Measurements from ENCODE around the gene BMP10.

BMP10 gene

DNA sequence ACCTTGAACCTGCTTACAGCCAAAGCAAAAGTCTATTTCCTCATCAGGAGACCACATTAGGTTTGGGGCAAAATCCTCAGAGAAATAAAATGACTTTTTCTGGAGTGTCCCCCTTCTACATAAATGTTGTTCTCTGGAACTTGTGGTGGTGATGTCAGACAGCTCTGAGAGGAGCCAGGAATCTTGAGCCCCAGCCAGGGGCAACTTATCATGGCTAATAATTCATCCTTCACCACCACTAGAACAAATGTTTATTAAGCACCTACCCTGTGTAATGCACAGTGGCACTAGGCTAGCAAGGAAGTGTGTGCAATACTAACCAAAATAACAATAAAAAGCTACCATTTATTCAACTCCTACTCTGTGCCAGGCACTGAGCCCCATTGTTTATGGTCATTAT is 9.0 kb upstream of the BMP10 start:
- DNase-seq (ENCODE audit: low read depth): no peak
- no peak overlapping the region for H3K4me3 ChIP-seq (ENCODE audit: low read depth, low read length)
- TF ChIP-seq, protein P1, sequence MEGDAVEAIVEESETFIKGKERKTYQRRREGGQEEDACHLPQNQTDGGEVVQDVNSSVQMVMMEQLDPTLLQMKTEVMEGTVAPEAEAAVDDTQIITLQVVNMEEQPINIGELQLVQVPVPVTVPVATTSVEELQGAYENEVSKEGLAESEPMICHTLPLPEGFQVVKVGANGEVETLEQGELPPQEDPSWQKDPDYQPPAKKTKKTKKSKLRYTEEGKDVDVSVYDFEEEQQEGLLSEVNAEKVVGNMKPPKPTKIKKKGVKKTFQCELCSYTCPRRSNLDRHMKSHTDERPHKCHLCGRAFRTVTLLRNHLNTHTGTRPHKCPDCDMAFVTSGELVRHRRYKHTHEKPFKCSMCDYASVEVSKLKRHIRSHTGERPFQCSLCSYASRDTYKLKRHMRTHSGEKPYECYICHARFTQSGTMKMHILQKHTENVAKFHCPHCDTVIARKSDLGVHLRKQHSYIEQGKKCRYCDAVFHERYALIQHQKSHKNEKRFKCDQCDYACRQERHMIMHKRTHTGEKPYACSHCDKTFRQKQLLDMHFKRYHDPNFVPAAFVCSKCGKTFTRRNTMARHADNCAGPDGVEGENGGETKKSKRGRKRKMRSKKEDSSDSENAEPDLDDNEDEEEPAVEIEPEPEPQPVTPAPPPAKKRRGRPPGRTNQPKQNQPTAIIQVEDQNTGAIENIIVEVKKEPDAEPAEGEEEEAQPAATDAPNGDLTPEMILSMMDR (IDR thresholded peaks at IDR 0.05; ENCODE audit: low read depth, low read length, missing control alignments): no peak

DNA sequence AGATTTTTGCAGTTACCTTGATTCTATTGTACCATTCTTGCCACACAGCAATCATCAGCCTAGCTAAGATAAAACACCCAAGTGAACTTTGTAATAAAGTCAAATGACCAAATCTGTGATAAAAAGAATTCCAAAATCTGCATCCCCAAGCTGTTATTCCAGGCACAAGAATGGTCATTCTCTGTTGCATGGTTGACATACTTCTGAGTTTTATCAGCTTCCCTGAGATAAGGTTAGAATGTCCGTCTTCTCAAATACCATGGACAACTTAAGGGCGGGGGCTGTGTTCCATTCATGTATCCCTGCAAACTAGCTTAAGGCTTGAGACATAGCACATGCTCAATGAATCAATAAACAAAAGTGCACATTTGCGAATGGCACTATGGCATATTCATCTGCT is 8.1 kb upstream of the BMP10 start:
- no peak overlapping the region for H3K4me3 ChIP-seq (ENCODE audit: low read depth, low read length)
- TF ChIP-seq, protein P1 (IDR thresholded peaks at IDR 0.05; ENCODE audit: low read depth, low read length, missing control alignments): no peak
- no peak for DNase-seq (ENCODE audit: low read depth)

DNA sequence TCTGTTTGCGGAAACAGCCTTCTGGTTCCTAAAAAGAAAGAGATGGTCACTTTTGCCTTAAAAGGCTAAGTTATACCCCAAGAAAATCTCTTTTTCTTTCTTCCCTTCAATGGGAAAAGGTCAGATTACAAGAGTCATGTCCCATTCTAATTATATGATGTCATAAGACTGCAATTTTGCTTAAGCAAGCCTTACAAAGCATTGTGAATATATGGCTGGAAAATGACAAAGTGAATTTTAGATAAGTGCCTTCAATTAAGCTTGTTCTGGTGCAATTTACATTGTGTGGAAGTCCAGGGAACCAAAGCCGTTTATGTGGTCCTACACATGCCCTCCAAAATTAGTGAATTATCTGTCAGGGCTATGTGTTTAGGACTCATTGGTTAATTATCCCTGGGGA is 7.6 kb upstream of the BMP10 start:
- no peak for DNase-seq (ENCODE audit: low read depth)

DNA sequence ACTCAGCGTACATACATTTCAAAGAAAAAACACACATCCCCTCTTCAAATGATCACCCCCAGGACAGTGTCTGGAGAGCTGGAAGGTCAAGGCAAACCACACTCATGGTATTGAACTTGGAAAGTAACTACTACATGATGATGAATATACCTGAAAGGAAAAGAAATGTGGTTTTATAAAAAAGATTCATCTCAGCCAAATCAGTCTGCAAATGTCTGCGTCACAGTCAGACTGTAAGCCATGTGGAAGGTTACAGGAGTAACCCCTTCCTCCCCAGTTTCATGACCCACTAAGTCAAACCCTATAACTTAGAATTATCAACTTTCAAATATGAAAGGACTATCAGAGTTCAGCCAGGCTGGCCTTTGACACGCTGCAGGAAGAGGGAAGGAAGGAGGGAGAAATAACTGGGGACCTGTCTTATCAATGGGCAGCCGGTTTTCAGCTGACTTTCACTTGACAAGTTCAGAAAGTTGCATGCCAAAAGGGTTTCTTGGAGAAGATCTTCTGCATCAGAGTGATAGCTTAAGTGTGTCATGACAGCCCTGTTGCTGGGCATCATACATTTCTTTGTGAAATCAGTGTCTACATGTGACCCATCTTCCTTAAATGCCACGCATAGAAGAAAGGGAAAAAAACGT is 7.0 kb upstream of the BMP10 start:
- TF ChIP-seq, protein P1 (IDR thresholded peaks at IDR 0.05; ENCODE audit: low read depth, low read length, missing control alignments): no peak
- DNase-seq (ENCODE audit: low read depth): no peak
- no peak overlapping the region for H3K4me3 ChIP-seq (ENCODE audit: low read depth, low read length)

More for the DNA sequence above, 7.6 kb upstream of the BMP10 start:
- TF ChIP-seq, protein P1 (IDR thresholded peaks at IDR 0.05; ENCODE audit: low read depth, low read length, missing control alignments): no peak
- no peak overlapping the region for H3K4me3 ChIP-seq (ENCODE audit: low read depth, low read length)

DNA sequence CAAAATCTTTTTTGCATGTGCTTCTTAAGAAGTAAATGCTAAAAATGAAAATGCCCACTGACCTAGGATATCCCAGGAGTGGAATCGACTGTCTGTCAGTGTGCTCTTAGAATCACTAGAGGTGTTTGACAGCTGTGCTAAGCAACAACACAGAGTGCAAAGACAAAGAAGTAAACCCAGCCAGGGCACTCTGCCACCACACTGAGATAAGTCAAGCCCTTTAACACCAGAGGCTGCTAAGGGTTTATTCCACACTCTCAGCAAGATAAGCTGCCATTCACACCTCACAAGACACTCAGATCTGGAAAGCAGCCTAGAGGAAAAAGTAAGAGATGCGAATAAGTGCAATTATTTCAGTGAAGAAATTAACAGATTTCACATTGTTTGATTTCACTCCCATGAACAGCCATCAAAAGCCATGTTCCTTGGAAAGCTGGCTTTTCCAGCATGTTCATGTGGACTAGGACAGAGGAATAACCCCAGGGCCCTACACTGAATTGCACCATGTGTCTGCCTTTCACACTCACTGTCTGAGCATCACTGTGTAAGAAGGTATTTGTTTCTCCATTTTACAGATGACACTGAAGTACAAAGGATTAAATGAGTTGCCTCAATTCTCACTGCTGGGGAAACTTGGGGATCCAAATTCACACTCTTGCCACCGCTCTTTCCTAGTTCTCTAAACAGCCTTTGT is 6.0 kb upstream of the BMP10 start:
- TF ChIP-seq, protein P1 (IDR thresholded peaks at IDR 0.05; ENCODE audit: low read depth, low read length, missing control alignments): no peak
- DNase-seq (ENCODE audit: low read depth): no peak
- H3K4me3 ChIP-seq (ENCODE audit: low read depth, low read length): no peak overlapping the region

DNA sequence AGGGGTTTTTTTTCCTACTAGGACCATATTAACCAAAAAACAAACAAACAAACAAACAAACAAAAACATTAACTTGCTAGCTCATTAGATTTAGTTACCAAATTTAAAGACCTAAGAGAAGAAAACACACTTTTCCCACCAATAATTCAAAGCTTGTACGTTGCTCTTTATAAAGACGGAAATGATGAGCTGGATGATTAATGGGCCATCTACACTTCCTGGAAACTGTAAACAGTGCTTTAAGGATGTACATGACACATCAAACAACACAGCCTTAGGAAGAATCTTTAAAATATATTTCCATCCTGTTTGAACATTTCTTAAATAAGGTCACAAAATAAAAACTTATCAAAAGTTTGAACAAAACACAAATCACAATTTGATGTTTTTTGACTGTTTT is 982 bp downstream of the BMP10 start:
- no peak overlapping the region for H3K4me3 ChIP-seq (ENCODE audit: low read depth, low read length)
- DNase-seq (ENCODE audit: low read depth): no peak
- TF ChIP-seq, protein P1 (IDR thresholded peaks at IDR 0.05; ENCODE audit: low read depth, low read length, missing control alignments): no peak

DNA sequence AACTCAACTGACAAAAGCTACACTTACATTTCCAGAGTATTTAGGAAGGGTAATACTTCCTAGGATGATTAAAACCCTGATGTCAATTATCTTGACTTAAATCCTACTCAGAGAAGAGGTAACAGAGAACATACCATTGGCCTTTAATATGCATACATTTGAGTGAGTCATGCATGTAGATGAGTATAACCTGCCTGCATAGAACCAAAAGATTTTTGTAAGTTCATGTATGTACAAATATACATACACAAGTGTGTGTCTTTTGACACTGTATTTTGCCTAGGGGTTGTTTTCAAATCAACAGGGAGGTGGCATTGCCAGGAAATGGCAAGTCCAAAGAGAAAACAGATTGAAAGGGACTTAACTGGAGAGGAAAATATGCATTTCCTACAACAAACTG is 6.1 kb downstream of the BMP10 start:
- no peak overlapping the region for H3K4me3 ChIP-seq (ENCODE audit: low read depth, low read length)
- no peak for DNase-seq (ENCODE audit: low read depth)
- TF ChIP-seq, protein P1 (IDR thresholded peaks at IDR 0.05; ENCODE audit: low read depth, low read length, missing control alignments): no peak
